H1 (cell line): ENCODE results near the gene MSN. TPM values are rescaled to one million over a fixed set of nuclear protein-coding genes. Genes with fewer than 3 reads are reported as not detected.

ENCODE experiments used
- CTCF ChIA-PET: fragments of 300-600 bp; sonication (Branson Sonifier 250); formaldehyde crosslinking; loops from one replicate; lab custom pipeline; 2021; ENCODE audit not compliant: partially characterized antibody; lab: Charles Lee
- POLR2A ChIA-PET: fragments of 300-600 bp; sonication (Branson Sonifier 250); formaldehyde crosslinking; loops from one replicate; lab custom pipeline; 2021; ENCODE audit warnings: inconsistent platforms; ENCODE audit not compliant: partially characterized antibody; lab: Charles Lee
- DNase-seq, 2 experiments: peaks; one replicate each; pipeline versions ENCODE4 v3.0.0 to v3.0.0-alpha.2; 2010 to 2022; ENCODE audit warnings: low spot score in 2 of 2, low read depth in 1 of 2, mixed read lengths in 1 of 2
- FAIRE-seq: peaks from 2 replicates; lab custom pipeline; 2011; peaks lifted over from hg19 to GRCh38; lab: Jason Lieb, UNC
- H2AFZ ChIP-seq: 2 replicates; pipeline ENCODE4 v1.8.1; 2012; ENCODE audit warnings: low read length, inconsistent platforms
- H2AK5ac ChIP-seq: 2 replicates; pipeline ENCODE4 v1.6.1; 2013; ENCODE audit warnings: low read depth, low read length
- H2BK120ac ChIP-seq: replicated peaks from 2 replicates; pipeline ENCODE3; 2013; ENCODE audit warnings: low read depth, low read length, inconsistent platforms
- H2BK12ac ChIP-seq: 2 replicates; pipeline ENCODE4 v1.6.1; 2013; ENCODE audit warnings: low read depth, low read length
- H2BK15ac ChIP-seq: 2 replicates; pipeline ENCODE4 v1.6.1; 2013; ENCODE audit warnings: low read length
- H2BK20ac ChIP-seq: 2 replicates; pipeline ENCODE4 v1.6.1; 2013; ENCODE audit warnings: low read length
- H2BK5ac ChIP-seq: 2 replicates; pipeline ENCODE4 v1.6.1; 2013; ENCODE audit warnings: low read depth, low read length
- H3K14ac ChIP-seq: 2 replicates; pipeline ENCODE4 v1.6.1; 2013; ENCODE audit warnings: inconsistent platforms; ENCODE audit not compliant: insufficient read length
- H3K18ac ChIP-seq: 2 replicates; pipeline ENCODE4 v1.6.1; 2013; ENCODE audit warnings: low read length; ENCODE audit errors: extremely low read depth
- H3K23ac ChIP-seq: 2 replicates; pipeline ENCODE4 v1.6.1; 2013; ENCODE audit warnings: inconsistent platforms; ENCODE audit not compliant: insufficient read length
- H3K23me2 ChIP-seq: 2 replicates; pipeline ENCODE4 v1.6.1; 2013; ENCODE audit warnings: low read depth, low read length
- H3K27ac ChIP-seq: 2 replicates; pipeline ENCODE4 v1.6.1; 2011; ENCODE audit warnings: low read depth, low read length, inconsistent platforms
- H3K27me3 ChIP-seq, 4 experiments: replicated peaks in 1 of 4; 1 replicate in 1 of 4; 2 replicates in 3 of 4; pipeline versions ENCODE4 v1.6.1 to v1.8.1; 2011 to 2013; ENCODE audit warnings: low read length in 3 of 4, mild to moderate bottlenecking in 3 of 4, inconsistent platforms in 2 of 4, mixed read lengths in 2 of 4, moderate library complexity in 1 of 4; ENCODE audit not compliant: control insufficient read depth in 3 of 4, insufficient read depth in 3 of 4; ENCODE audit errors: extremely low read depth in 1 of 4
- H3K36me3 ChIP-seq, 4 experiments: 2 replicates each; pipeline versions ENCODE4 v1.6.1 to v1.8.1; 2011 to 2013; ENCODE audit warnings: mild to moderate bottlenecking in 4 of 4, low read length in 3 of 4, moderate library complexity in 2 of 4, control low read depth in 1 of 4, inconsistent platforms in 1 of 4; ENCODE audit not compliant: insufficient read depth in 4 of 4, control insufficient read depth in 2 of 4
- H3K4ac ChIP-seq: replicated peaks from 2 replicates; pipeline ENCODE3; 2013; ENCODE audit warnings: low read length, low read depth, mixed read lengths, inconsistent platforms; ENCODE audit not compliant: insufficient read length
- H3K4me1 ChIP-seq, 4 experiments: replicated peaks in 1 of 4; 1 replicate in 1 of 4; 2 replicates in 3 of 4; pipeline versions ENCODE4 v1.6.1 to v1.8.1; 2011 to 2013; ENCODE audit warnings: low read length in 3 of 4, inconsistent platforms in 2 of 4, mixed read lengths in 1 of 4; ENCODE audit not compliant: insufficient read depth in 4 of 4, control insufficient read depth in 3 of 4
- H3K4me2 ChIP-seq, 2 experiments: 2 replicates each; pipeline versions ENCODE4 v1.6.1 to v1.8.1; 2011 to 2013; ENCODE audit warnings: low read depth in 2 of 2, low read length in 2 of 2, control low read depth in 1 of 2, inconsistent platforms in 1 of 2, mild to moderate bottlenecking in 1 of 2; ENCODE audit not compliant: insufficient read depth in 1 of 2
- H3K4me3 ChIP-seq, 4 experiments: fragments of 200-600, 300-600 bp in 1 of 4; sonication (generic), shearing (Covaris generic), sonication (Bioruptor Twin) in 1 of 4; 2 replicates each; pipeline versions ENCODE4 v1.5.1 to v1.8.1; 2011 to 2016; ENCODE audit warnings: low read length in 4 of 4, low read depth in 3 of 4, control low read depth in 2 of 4, inconsistent platforms in 2 of 4, mild to moderate bottlenecking in 2 of 4, mixed read lengths in 1 of 4, moderate library complexity in 1 of 4; ENCODE audit not compliant: insufficient read depth in 2 of 4; ENCODE audit errors: extremely low read depth in 1 of 4
- H3K56ac ChIP-seq: replicated peaks from 2 replicates; pipeline ENCODE3; 2013; ENCODE audit warnings: low read depth, mild to moderate bottlenecking, mixed read lengths, low read length, inconsistent platforms; ENCODE audit not compliant: insufficient read length
- H3K79me1 ChIP-seq: 2 replicates; pipeline ENCODE4 v1.6.1; 2013; ENCODE audit warnings: low read depth, low read length, control low read depth
- H3K79me2 ChIP-seq, 2 experiments: 2 replicates each; pipeline versions ENCODE4 v1.6.1 to v1.8.1; 2012 to 2013; ENCODE audit warnings: low read length in 2 of 2, mild to moderate bottlenecking in 2 of 2, inconsistent platforms in 1 of 2; ENCODE audit not compliant: insufficient read depth in 2 of 2, control insufficient read depth in 1 of 2
- H3K9ac ChIP-seq, 4 experiments: replicated peaks in 1 of 4; 1 replicate in 1 of 4; 2 replicates in 3 of 4; pipeline versions ENCODE4 v1.6.1 to v1.8.1; 2011 to 2013; ENCODE audit warnings: low read depth in 3 of 4, low read length in 3 of 4, control low read depth in 2 of 4, mild to moderate bottlenecking in 2 of 4, moderate library complexity in 2 of 4, inconsistent platforms in 1 of 4; ENCODE audit errors: extremely low read depth in 1 of 4
- H3K9me3 ChIP-seq, 2 experiments: 2 replicates each; pipeline versions ENCODE4 v1.6.1 to v1.8.1; 2012 to 2013; ENCODE audit warnings: mild to moderate bottlenecking in 2 of 2, moderate library complexity in 2 of 2, control low read depth in 1 of 2, inconsistent platforms in 1 of 2, low read depth in 1 of 2, low read length in 1 of 2, mixed read lengths in 1 of 2; ENCODE audit not compliant: insufficient read depth in 2 of 2
- H4K20me1 ChIP-seq, 2 experiments: replicated peaks in 1 of 2; 2 replicates each; pipeline versions ENCODE3 to v1.8.1; 2011 to 2013; ENCODE audit warnings: inconsistent platforms in 2 of 2, low read length in 2 of 2, mild to moderate bottlenecking in 1 of 2; ENCODE audit not compliant: insufficient read depth in 2 of 2, control insufficient read depth in 1 of 2
- H4K5ac ChIP-seq: 2 replicates; pipeline ENCODE4 v1.6.1; 2013; ENCODE audit warnings: low read length, low read depth, mixed read lengths, inconsistent platforms; ENCODE audit not compliant: insufficient read length
- H4K8ac ChIP-seq: 2 replicates; pipeline ENCODE4 v1.8.0; 2013; ENCODE audit warnings: mild to moderate bottlenecking, moderate library complexity, low read length, inconsistent platforms; ENCODE audit not compliant: insufficient read depth; ENCODE audit errors: extremely low read depth
- H4K91ac ChIP-seq: replicated peaks from 2 replicates; pipeline ENCODE3; 2013; ENCODE audit warnings: low read length, mixed read lengths, inconsistent platforms; ENCODE audit not compliant: insufficient read length
- ASH2L ChIP-seq: fragments of 200-600, 300-600 bp; sonication (generic); IDR thresholded peaks from one replicate; pipeline ENCODE4 v1.7.1; 2017; ENCODE audit warnings: low read length
- CBX8 ChIP-seq: fragments of 300-800, 300-1000 bp; sonication (generic); IDR thresholded peaks from 2 replicates; pipeline ENCODE4 v1.7.1; 2016; ENCODE audit warnings: low read depth, low read length, borderline replicate concordance
- CEBPB ChIP-seq: IDR thresholded peaks from 2 replicates; pipeline ENCODE4 v1.6.1; 2012; ENCODE audit warnings: low read depth, low read length
- HDAC6 ChIP-seq: IDR thresholded peaks from one replicate; pipeline ENCODE4 v1.7.1; 2012; ENCODE audit warnings: low read depth, mild to moderate bottlenecking, inconsistent platforms, low read length, moderate library complexity
- RFX5 ChIP-seq: IDR thresholded peaks from 2 replicates; pipeline ENCODE4 v1.6.1; 2011; ENCODE audit warnings: low read depth, low read length, improper control_type of control experiment, borderline replicate concordance
- RNF2 ChIP-seq: fragments of 200-900, 300-1000 bp; sonication (generic); IDR thresholded peaks from 2 replicates; pipeline ENCODE4 v1.7.1; 2016; ENCODE audit warnings: borderline replicate concordance, low read depth, mild to moderate bottlenecking, antibody characterized with exemption, low read length; ENCODE audit not compliant: poor library complexity, severe bottlenecking; ENCODE audit errors: missing control alignments
- SIN3A ChIP-seq, 2 experiments: IDR thresholded peaks in 1 of 2; conservative IDR thresholded peaks in 1 of 2; 2 replicates each; pipeline ENCODE4 v1.6.1; 2011 to 2012; ENCODE audit warnings: low read length in 2 of 2, improper control_type of control experiment in 1 of 2, low read depth in 1 of 2, mild to moderate bottlenecking in 1 of 2
- SP4 ChIP-seq: IDR thresholded peaks from 2 replicates; pipeline ENCODE4 v1.6.1; 2012; ENCODE audit warnings: low read length, inconsistent platforms
- WGBS, 2 experiments: shearing (Covaris generic) in 1 of 2; methylation state at CpG; one replicate each; pipeline versions ENCODE4 v1.1.6 to v1.1.7; 2013 to 2015; ENCODE audit warnings: low lambda C conversion rate in 2 of 2, mixed read lengths in 2 of 2, inconsistent platforms in 1 of 2, low coverage in 1 of 2, missing lambda C conversion rate in 1 of 2; ENCODE audit not compliant: insufficient replicate concordance in 2 of 2, insufficient coverage in 1 of 2, insufficient read length in 1 of 2; ENCODE audit errors: extremely low coverage in 1 of 2, missing lambda C conversion rate in 1 of 2; 5-methylcytosine and 5-hydroxymethylcytosine counted together
- polyA plus RNA-seq, 7 experiments: library from polyadenylated mRNA; depleted of rRNA in 3 of 7; stranded (reverse) in 5 of 7; unstranded in 2 of 7; fragments of >200 nt in 5 of 7; fragments of 200-250 nt in 2 of 7; gene quantifications; 1 replicate in 5 of 7; 2 replicates in 1 of 7; 4 replicates in 1 of 7; pipeline versions ENCODE4 v1.2.1 to v1.2.3, GENCODE V29; 2011 to 2013; ENCODE audit warnings: missing spikeins in 2 of 7, mixed read lengths in 2 of 7
- total RNA-seq: library from RNA; stranded (reverse); fragmentation: NEBNext Ultra II Directional; extraction: Animal tissue kit (Norgen Biotek cat#: 25700); gene quantifications from 2 replicates; pipeline ENCODE4 v1.2.1, GENCODE V29; 2021
- TF ChIP-seq, protein P1 (sequence below): IDR thresholded peaks from 2 replicates; pipeline ENCODE4 v1.6.1; 2011; ENCODE audit warnings: low read length, improper control_type of control experiment
- TF ChIP-seq, protein P2 (sequence below), 3 experiments: IDR thresholded peaks; 1 replicate in 2 of 3; 2 replicates in 1 of 3; pipeline versions ENCODE4 v1.5.1 to v1.6.1; 2011; ENCODE audit warnings: low read length in 3 of 3, mild to moderate bottlenecking in 3 of 3, inconsistent platforms in 2 of 3, low read depth in 1 of 3, moderate library complexity in 1 of 3; ENCODE audit not compliant: insufficient read depth in 1 of 3; ENCODE audit errors: control extremely low read depth in 1 of 3

MSN gene
- total and polyA plus RNA-seq, 2 of the 8 experiments (the other 6 are each of a cell fraction or from before 2014, with no cell fraction given), result 112 to 133 TPM

DNA sequence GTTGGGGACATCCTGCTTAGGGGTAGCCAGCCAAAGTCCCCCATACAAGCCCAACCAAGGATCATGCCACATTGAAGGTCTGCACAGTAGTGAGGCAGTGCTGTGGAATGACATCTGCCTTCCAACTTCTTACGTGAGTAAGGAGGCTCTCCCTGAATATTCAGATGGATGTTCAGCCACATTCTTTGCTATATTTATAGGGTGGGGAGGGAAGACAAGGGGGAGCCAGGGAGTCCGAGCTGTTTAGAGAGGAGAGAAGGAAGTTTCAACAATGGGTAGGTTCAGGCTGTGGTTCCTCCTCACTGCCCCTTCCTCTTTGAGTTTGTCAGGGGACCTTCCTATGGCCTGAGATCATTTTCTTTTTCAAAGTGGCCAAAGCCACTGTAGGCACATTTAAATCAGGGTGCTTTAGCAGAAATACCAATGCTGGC, 29.8 kb downstream of the MSN start:
- H2BK12ac ChIP-seq, result no peak overlapping the region
- no peaks in the 10 kb centered on the region for H3K9me3 ChIP-seq
- H2BK20ac ChIP-seq, result no peak overlapping the region
- H3K56ac ChIP-seq, result no peak overlapping the region
- H2BK5ac ChIP-seq, result no peak overlapping the region
- H4K91ac ChIP-seq, result no peak overlapping the region
- H2BK120ac ChIP-seq, result no peak overlapping the region
- POLR2A ChIA-PET, result no interaction called here
- FAIRE-seq, result no peak
- no peak overlapping the region for H3K9ac ChIP-seq
- no peak overlapping the region; the same call in 1 of the 2 replicates for H3K18ac ChIP-seq
- peaks cover 0 to 4% (median 0%) of the 10 kb centered on the region in 4 experiments; a peak in 3 of 7 replicates for H3K4me1 ChIP-seq
- DNase-seq, result no peak
- no peaks in the 10 kb centered on the region for H4K20me1 ChIP-seq
- H3K14ac ChIP-seq, result no peak overlapping the region
- H4K8ac ChIP-seq, result no peak overlapping the region
- H3K4ac ChIP-seq, result no peak overlapping the region
- H2AFZ ChIP-seq, result no peak overlapping the region
- CTCF ChIA-PET, result interaction anchor here (1.2 kb wide), 1 partner anchor 103 kb away, joined by 3 read pairs; no protein-coding TSS in a partner anchor
- H3K4me3 ChIP-seq, result no peak overlapping the region
- H2BK15ac ChIP-seq, result no peak overlapping the region
- WGBS, 2 experiments, result no CpG with 5 or more reads among the region's 2 CpGs
- H3K27ac ChIP-seq, result no peak overlapping the region
- H3K79me1 ChIP-seq, result no peaks in the 10 kb centered on the region
- H3K79me2 ChIP-seq, result peaks cover 0 to 33% of the 10 kb centered on the region in 2 experiments; a peak in 2 of 4 replicates
- no peak overlapping the region for H2AK5ac ChIP-seq
- H3K36me3 ChIP-seq, result no peaks in the 10 kb centered on the region
- no peaks in the 10 kb centered on the region for H3K23me2 ChIP-seq
- no peaks in the 10 kb centered on the region for H3K27me3 ChIP-seq
- no peak overlapping the region for H3K23ac ChIP-seq
- H4K5ac ChIP-seq, result no peak overlapping the region
- no peak overlapping the region for H3K4me2 ChIP-seq
- TF ChIP-seq CBX8, result no peak
- TF ChIP-seq, protein P1, sequence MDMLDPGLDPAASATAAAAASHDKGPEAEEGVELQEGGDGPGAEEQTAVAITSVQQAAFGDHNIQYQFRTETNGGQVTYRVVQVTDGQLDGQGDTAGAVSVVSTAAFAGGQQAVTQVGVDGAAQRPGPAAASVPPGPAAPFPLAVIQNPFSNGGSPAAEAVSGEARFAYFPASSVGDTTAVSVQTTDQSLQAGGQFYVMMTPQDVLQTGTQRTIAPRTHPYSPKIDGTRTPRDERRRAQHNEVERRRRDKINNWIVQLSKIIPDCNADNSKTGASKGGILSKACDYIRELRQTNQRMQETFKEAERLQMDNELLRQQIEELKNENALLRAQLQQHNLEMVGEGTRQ, result no peak
- TF ChIP-seq ASH2L, result no peak
- TF ChIP-seq RNF2, result no peak
- no peak for TF ChIP-seq SIN3A (conservative IDR thresholded peaks at IDR 0.05 in 1 of 2, IDR thresholded peaks at IDR 0.05 in 1 of 2; ENCODE audit: low read depth in 1 of 2, low read length in 2 of 2)
- TF ChIP-seq, protein P2, sequence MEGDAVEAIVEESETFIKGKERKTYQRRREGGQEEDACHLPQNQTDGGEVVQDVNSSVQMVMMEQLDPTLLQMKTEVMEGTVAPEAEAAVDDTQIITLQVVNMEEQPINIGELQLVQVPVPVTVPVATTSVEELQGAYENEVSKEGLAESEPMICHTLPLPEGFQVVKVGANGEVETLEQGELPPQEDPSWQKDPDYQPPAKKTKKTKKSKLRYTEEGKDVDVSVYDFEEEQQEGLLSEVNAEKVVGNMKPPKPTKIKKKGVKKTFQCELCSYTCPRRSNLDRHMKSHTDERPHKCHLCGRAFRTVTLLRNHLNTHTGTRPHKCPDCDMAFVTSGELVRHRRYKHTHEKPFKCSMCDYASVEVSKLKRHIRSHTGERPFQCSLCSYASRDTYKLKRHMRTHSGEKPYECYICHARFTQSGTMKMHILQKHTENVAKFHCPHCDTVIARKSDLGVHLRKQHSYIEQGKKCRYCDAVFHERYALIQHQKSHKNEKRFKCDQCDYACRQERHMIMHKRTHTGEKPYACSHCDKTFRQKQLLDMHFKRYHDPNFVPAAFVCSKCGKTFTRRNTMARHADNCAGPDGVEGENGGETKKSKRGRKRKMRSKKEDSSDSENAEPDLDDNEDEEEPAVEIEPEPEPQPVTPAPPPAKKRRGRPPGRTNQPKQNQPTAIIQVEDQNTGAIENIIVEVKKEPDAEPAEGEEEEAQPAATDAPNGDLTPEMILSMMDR (IDR thresholded peaks at IDR 0.05; ENCODE audit: control extremely low read depth in 1 of 3, insufficient read depth in 1 of 3, low read depth in 1 of 3, low read length in 3 of 3), result no peak
- TF ChIP-seq CEBPB, result no peak
- no peak for TF ChIP-seq SP4
- TF ChIP-seq RFX5, result no peak
- TF ChIP-seq HDAC6, result no peak
